VCaP (cell line): Measurements from ENCODE around the gene SCN8A.

ENCODE experiments used
- H3K27ac ChIP-seq: fragments of 450-650 bp; 2 replicates; pipeline ENCODE4 v1.5.1; 2017
- CTCF ChIP-seq: fragments of 450-650 bp; conservative IDR thresholded peaks from 2 replicates; pipeline ENCODE4 v1.5.1; 2017; ENCODE audit warnings: mild to moderate bottlenecking, moderate library complexity

SCN8A gene

GRCh38 chr12:51717326-51717925 lies 126.4 kb downstream of the SCN8A start:
- TF ChIP-seq CTCF, result no peak

DNA sequence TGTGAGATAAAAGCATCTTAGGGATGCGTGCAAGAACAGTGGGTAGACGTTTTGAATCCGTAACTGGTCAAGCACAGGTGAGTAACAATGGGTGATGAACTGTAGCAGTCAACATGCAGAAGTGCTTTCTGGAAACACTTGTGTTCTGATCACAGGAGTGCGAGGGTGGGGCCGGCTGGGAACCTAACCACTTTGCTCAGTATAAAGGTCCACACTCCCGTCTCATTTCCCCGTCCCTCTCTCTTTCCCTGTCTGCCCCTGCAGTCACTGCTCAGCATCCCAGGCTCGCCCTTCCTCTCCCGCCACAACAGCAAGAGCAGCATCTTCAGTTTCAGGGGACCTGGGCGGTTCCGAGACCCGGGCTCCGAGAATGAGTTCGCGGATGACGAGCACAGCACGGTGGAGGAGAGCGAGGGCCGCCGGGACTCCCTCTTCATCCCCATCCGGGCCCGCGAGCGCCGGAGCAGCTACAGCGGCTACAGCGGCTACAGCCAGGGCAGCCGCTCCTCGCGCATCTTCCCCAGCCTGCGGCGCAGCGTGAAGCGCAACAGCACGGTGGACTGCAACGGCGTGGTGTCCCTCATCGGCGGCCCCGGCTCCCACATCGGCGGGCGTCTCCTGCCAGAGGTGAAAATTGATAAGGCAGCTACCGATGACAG lies 130.4 kb downstream of the SCN8A start:
- H3K27ac ChIP-seq, result no peak overlapping the region

More at GRCh38 chr12:51717326-51717925, 126.4 kb downstream of the SCN8A start:
- H3K27ac ChIP-seq, result no peak overlapping the region

GRCh38 chr12:51722431-51722830 lies 131.4 kb downstream of the SCN8A start:
- H3K27ac ChIP-seq, result no peak overlapping the region
- TF ChIP-seq CTCF, result no peak

More for the DNA sequence above, 130.4 kb downstream of the SCN8A start:
- no peak for TF ChIP-seq CTCF

- no peak for TF ChIP-seq CTCF
- H3K27ac ChIP-seq, result no peak overlapping the region
These were observed 135.1 kb downstream of the SCN8A start for GRCh38 chr12:51726161-51726560.

GRCh38 chr12:51726931-51727330 lies 135.9 kb downstream of the SCN8A start:
- no peak overlapping the region for H3K27ac ChIP-seq
- TF ChIP-seq CTCF, result no peak

- H3K27ac ChIP-seq, result no peak overlapping the region
- TF ChIP-seq CTCF, result no peak
These were observed 138.3 kb downstream of the SCN8A start for GRCh38 chr12:51729331-51729730.

GRCh38 chr12:51730745-51731144 lies 139.7 kb downstream of the SCN8A start:
- no peak overlapping the region for H3K27ac ChIP-seq
- no peak for TF ChIP-seq CTCF
